HG03039 (cell line): ENCODE measurements around the gene RAPGEF4.

ENCODE experiments used
- ATAC-seq: cut with Tn5 transposase; IDR thresholded peaks from one replicate; pipeline ENCODE4 v1.9.1; 2021; ENCODE audit warnings: mild to moderate bottlenecking, moderate library complexity; ENCODE audit not compliant: unreplicated experiment

RAPGEF4 gene

GRCh38 chr2:172735582-172736423, at the start of gene RAPGEF4:
Gene RAPGEF4 (plus strand): TSS chr2:172735845. CDS start chr2:172735984, 139 bp downstream.
- no peak for ATAC-seq

GRCh38 chr2:172693037-172693436, 42.6 kb upstream of the RAPGEF4 start:
- ATAC-seq = no peak

- no peak for ATAC-seq
Observed at GRCh38 chr2:172693529-172694455, 41.9 kb upstream of the RAPGEF4 start.

GRCh38 chr2:172697296-172697695, 38.3 kb upstream of the RAPGEF4 start:
- no peak for ATAC-seq

GRCh38 chr2:172698041-172698863, 37.4 kb upstream of the RAPGEF4 start:
- peak; percentile 93 for ATAC-seq

- no peak for ATAC-seq
Observed at GRCh38 chr2:172701250-172701649, 34.4 kb upstream of the RAPGEF4 start.

GRCh38 chr2:172702451-172702850, 33.2 kb upstream of the RAPGEF4 start:
- no peak for ATAC-seq

GRCh38 chr2:172704072-172704936, 31.3 kb upstream of the RAPGEF4 start:
- no peak for ATAC-seq

- no peak for ATAC-seq
Observed at GRCh38 chr2:172705352-172705751, 30.3 kb upstream of the RAPGEF4 start.

GRCh38 chr2:172708247-172708646, 27.4 kb upstream of the RAPGEF4 start:
- no peak for ATAC-seq

GRCh38 chr2:172709566-172710291, 25.9 kb upstream of the RAPGEF4 start:
- no peak for ATAC-seq

- ATAC-seq = no peak
Observed at GRCh38 chr2:172710584-172711047, 25.0 kb upstream of the RAPGEF4 start.

- ATAC-seq = no peak
Observed at GRCh38 chr2:172711110-172711509, 24.5 kb upstream of the RAPGEF4 start.

- ATAC-seq = no peak
Observed at GRCh38 chr2:172712251-172712650, 23.4 kb upstream of the RAPGEF4 start.

- no peak for ATAC-seq
Observed at GRCh38 chr2:172713365-172713875, 22.2 kb upstream of the RAPGEF4 start.

GRCh38 chr2:172722481-172722880, 13.2 kb upstream of the RAPGEF4 start:
- no peak for ATAC-seq

- ATAC-seq = no peak
Observed at GRCh38 chr2:172723286-172723685, 12.4 kb upstream of the RAPGEF4 start.

- ATAC-seq = no peak
Observed at GRCh38 chr2:172724724-172725123, 10.9 kb upstream of the RAPGEF4 start.

GRCh38 chr2:172725284-172725683, 10.4 kb upstream of the RAPGEF4 start:
- no peak for ATAC-seq
